Measurements from ENCODE around the gene GALNT2.

DNA sequence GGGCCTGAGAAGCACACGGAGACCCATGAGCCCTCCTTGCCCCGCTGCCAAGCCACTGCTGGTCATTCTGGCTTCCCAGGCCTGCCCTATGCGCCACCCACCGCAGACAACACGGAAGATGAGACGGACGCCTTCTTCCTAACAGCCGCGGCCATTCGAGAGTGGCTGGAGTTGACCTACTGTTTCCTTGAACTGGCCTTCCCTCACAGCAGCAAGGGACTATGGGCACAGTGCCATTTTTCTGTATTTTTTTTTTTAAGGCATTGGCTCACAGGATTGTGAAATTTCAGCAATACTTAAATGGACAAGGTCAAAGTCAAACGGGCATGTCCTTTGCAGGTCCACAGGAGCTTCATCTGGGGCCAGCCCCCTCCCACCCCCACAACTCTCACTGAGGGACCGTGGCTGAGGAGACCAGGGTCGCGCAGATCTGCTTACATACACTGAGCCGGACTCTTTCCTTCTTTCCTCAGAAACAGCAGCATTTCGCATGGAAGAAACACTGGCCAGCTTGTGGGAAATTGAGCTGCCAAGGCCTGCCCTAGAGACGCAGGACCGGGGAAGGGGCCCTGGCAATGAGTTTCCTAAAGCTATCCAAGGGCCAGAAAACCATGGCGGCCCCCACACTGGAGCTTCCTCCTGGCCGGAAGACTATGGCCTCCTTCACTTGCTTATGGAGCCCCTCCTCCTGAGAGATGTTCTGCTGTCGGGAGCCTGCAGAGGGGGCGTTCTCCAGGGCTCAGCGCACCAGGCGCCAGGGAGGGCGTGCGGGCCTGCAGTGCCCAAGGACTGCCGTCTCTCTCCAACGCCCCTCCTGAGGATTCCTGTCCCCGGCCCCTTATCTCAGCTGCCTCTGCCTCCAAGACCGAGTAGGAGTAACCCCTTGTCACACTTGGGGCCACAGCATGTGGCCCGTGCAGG, 260.2 kb downstream of the GALNT2 start:
- no peak for TF ChIP-seq CTCF (IDR thresholded peaks at IDR 0.05; ENCODE audit: poor library complexity)
- no peak for TF ChIP-seq EZH2 (IDR thresholded peaks at IDR 0.05; ENCODE audit: borderline replicate concordance)
